ENCODE data around the gene EXOC1.

EXOC1 gene

DNA sequence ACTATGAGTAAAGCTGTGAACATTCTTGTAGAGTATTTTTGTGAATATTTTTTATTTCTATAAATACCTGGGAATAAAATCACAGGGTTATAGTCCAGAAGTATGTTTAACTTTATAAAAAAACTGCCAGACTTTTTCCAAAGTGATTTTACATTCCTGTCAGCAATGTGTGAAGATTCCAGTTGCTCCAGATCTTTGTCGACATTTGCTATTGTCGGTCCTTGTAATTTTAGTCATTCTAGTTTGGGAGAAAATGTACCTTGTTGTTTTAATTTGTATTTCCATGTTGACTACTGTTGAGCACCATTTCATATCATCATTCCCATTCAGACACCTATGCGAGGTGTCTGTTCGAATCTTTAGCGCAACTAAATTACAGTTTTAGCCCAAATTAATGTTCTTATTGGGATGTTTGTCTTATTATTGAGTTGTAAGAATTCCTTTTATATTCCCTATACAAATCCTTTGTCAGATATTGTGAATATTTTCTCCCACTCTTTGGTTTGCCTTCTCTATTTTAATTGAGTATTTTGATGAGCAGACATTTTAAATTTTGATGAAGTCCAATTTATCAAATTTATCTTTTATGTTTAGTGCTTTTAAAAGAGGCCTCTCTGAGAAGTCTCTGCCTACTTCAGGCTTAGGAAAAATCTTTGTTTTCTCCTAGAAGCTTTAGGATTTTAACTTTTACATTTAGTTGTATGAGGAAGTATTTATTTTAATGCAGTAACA is 97.9 kb downstream of the EXOC1 start:
- DNase-seq (ENCODE audit: low read depth in 2 of 2), result no peak
